ENCODE results near the gene KDM2A.
"Not testable (repeated sequence)": the region's sequence is repeated elsewhere in the genome, so short reads cannot be mapped to it uniquely, and the experiment has no call there.

The KDM2A gene

DNA sequence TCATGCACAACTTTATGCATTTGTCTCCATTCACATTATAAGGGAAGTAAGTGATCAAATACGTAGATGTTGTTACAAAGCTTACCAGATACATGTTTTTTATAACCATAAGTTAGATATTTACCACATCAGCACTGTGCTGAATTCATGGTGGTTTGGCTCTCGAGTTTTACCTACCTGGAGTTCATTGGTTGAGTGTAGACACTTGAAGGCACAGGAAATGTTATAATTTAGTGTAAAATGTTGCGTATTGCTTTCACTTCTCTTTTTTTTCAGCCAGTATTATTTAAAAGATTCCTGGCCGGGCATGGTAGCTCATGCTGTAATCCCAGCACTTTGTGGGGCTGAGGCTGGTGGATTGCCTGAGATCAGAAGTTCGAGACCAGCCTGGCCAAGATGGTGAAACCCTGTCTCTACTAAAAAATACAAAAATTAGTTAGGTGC is 94.1 kb downstream of the KDM2A start:
- TF ChIP-seq, protein P1, sequence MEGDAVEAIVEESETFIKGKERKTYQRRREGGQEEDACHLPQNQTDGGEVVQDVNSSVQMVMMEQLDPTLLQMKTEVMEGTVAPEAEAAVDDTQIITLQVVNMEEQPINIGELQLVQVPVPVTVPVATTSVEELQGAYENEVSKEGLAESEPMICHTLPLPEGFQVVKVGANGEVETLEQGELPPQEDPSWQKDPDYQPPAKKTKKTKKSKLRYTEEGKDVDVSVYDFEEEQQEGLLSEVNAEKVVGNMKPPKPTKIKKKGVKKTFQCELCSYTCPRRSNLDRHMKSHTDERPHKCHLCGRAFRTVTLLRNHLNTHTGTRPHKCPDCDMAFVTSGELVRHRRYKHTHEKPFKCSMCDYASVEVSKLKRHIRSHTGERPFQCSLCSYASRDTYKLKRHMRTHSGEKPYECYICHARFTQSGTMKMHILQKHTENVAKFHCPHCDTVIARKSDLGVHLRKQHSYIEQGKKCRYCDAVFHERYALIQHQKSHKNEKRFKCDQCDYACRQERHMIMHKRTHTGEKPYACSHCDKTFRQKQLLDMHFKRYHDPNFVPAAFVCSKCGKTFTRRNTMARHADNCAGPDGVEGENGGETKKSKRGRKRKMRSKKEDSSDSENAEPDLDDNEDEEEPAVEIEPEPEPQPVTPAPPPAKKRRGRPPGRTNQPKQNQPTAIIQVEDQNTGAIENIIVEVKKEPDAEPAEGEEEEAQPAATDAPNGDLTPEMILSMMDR (IDR thresholded peaks at IDR 0.05; ENCODE audit: poor library complexity, severe bottlenecking), result no peak
- ATAC-seq (ENCODE audit: low read depth) (no peak), DNase-seq (ENCODE audit: low spot score) (no peak)
- Histone ChIP-seq H3K27ac (ENCODE audit: poor library complexity, severe bottlenecking) (no peak overlapping the region), H3K9me3 (ENCODE audit: severe bottlenecking) (no peaks in the 10 kb centered on the region), H3K4me3 (ENCODE audit: severe bottlenecking) (no peak overlapping the region), H3K36me3 (ENCODE audit: low read depth) (peaks cover 75% of the 10 kb centered on the region), H3K27me3 (ENCODE audit: insufficient read depth, poor library complexity, severe bottlenecking) (no peaks in the 10 kb centered on the region), H3K4me1 (ENCODE audit: insufficient read depth, poor library complexity, severe bottlenecking) (no peaks in the 10 kb centered on the region)

DNA sequence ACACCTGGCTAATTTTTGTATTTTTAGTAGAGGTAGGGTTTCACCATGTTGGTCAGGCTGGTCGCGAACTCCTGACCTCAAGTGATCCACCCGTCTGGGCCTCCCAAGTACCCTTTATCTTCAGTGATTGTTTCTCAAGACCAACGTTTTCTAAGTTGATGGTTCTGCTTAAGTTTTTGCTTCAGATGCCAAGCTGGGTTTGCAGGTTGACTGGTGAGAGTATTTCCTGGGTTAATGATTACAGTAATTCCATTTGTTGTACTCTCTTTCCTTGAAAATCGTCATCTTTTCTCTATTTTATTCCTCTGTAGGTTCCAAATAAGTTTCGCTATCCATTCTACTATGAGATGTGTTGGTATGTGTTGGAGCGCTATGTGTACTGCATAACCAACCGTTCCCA is 108.7 kb downstream of the KDM2A start:
- no peak overlapping the region for H3K4me3 ChIP-seq (ENCODE audit: severe bottlenecking)
- no peak for DNase-seq (ENCODE audit: low spot score)

DNA sequence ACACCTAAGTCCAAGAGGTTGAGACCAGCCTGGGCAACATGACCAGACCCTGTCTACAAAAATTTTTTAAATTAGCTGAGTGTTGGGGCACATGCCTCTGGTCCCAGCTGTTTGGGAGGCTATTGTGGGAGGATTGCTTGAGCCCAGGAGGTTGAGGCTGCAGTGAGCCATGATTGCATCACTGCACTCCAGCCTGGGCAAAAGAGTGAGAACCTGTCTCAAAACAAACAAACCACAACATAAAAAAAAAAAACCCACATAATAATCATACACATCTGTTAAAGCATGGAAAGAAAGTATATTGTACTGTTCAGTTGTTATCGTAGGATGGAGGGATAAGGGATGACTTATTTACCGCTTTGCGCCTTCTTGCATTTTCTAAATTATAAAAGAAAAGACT is 111.3 kb downstream of the KDM2A start:
- ATAC-seq (ENCODE audit: low read depth) (no peak), DNase-seq (ENCODE audit: low spot score) (no peak)
- Histone ChIP-seq H3K4me1 (ENCODE audit: insufficient read depth, poor library complexity, severe bottlenecking) (no peaks in the 10 kb centered on the region), H3K9me3 (ENCODE audit: severe bottlenecking) (no peaks in the 10 kb centered on the region), H3K27me3 (ENCODE audit: insufficient read depth, poor library complexity, severe bottlenecking) (no peaks in the 10 kb centered on the region), H3K36me3 (ENCODE audit: low read depth) (peaks cover 68% of the 10 kb centered on the region), H3K27ac (ENCODE audit: poor library complexity, severe bottlenecking) (no peak overlapping the region), H3K4me3 (ENCODE audit: severe bottlenecking) (no peak overlapping the region)
- TF ChIP-seq, protein P1 (IDR thresholded peaks at IDR 0.05; ENCODE audit: poor library complexity, severe bottlenecking), result no peak

More for the DNA sequence above, 108.7 kb downstream of the KDM2A start:
- no peaks in the 10 kb centered on the region for H3K4me1 ChIP-seq (ENCODE audit: insufficient read depth, poor library complexity, severe bottlenecking)
- peaks cover 69% of the 10 kb centered on the region for H3K36me3 ChIP-seq (ENCODE audit: low read depth)
- ATAC-seq (ENCODE audit: low read depth), result no peak
- no peak overlapping the region for H3K27ac ChIP-seq (ENCODE audit: poor library complexity, severe bottlenecking)
- H3K9me3 ChIP-seq (ENCODE audit: severe bottlenecking), result no peaks in the 10 kb centered on the region
- TF ChIP-seq, protein P1 (IDR thresholded peaks at IDR 0.05; ENCODE audit: poor library complexity, severe bottlenecking), result no peak
- H3K27me3 ChIP-seq (ENCODE audit: insufficient read depth, poor library complexity, severe bottlenecking), result no peaks in the 10 kb centered on the region

DNA sequence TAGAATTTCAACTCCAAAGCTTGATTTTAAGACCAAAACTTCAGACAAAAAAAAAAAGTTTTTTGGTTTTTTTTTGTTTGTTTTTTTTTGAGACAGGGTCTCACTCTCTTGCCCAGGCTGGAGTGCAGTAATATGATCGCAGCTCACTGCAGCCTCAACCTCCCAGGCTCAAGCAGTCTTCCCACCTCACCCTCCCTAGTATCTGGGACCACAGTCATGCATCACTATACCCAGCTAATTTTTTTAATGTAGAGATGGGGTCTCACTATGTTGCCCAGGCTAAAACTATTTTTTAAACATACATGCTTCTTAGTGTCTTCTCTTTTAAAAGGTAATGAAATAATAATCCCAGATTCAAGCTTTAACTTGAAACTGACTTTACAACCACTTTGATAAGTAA is 111.8 kb downstream of the KDM2A start:
- peaks cover 64% of the 10 kb centered on the region for H3K36me3 ChIP-seq (ENCODE audit: low read depth)
- no peaks in the 10 kb centered on the region for H3K9me3 ChIP-seq (ENCODE audit: severe bottlenecking)
- no peak overlapping the region for H3K4me3 ChIP-seq (ENCODE audit: severe bottlenecking)
- H3K27me3 ChIP-seq (ENCODE audit: insufficient read depth, poor library complexity, severe bottlenecking), result no peaks in the 10 kb centered on the region
- no peak overlapping the region for H3K27ac ChIP-seq (ENCODE audit: poor library complexity, severe bottlenecking)
- ATAC-seq (ENCODE audit: low read depth) (no peak), DNase-seq (ENCODE audit: low spot score) (no peak)
- TF ChIP-seq, protein P1 (IDR thresholded peaks at IDR 0.05; ENCODE audit: poor library complexity, severe bottlenecking), result no peak
- no peaks in the 10 kb centered on the region for H3K4me1 ChIP-seq (ENCODE audit: insufficient read depth, poor library complexity, severe bottlenecking)

DNA sequence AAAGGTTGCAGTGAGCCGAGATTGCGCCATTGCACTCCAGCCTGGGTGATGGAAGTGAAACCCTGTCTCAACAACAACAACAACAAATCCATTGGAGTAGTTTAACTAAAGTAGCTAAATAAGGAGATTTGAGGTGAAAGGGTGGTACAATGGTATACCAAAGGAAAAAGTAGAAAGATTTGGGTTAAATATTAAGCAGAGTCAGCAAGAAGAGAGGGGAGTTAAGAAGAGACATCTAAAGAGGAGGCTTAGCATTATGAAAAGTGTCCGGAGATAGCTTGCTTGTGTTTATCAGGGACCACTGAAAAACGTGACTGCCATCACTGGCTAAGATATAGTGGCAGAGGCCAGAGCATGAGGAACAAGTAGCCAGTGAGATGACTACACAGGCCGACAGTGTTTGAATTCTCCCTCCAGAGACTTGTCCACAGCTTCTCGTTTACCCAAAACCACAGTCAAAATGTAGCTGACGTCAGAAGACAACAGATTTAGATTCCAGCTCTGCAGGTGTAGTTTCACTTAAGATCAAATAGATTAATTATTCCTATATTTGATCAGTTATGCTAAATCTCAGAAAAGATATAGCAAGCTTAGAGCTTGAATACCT is 114.6 kb downstream of the KDM2A start:
- Histone ChIP-seq H3K27me3 (ENCODE audit: insufficient read depth, poor library complexity, severe bottlenecking) (no peaks in the 10 kb centered on the region), H3K4me1 (ENCODE audit: insufficient read depth, poor library complexity, severe bottlenecking) (peaks cover 5% of the 10 kb centered on the region), H3K27ac (ENCODE audit: poor library complexity, severe bottlenecking) (no peak overlapping the region), H3K36me3 (ENCODE audit: low read depth) (peaks cover 46% of the 10 kb centered on the region), H3K9me3 (ENCODE audit: severe bottlenecking) (no peaks in the 10 kb centered on the region), H3K4me3 (ENCODE audit: severe bottlenecking) (no peak overlapping the region)
- TF ChIP-seq, protein P1 (IDR thresholded peaks at IDR 0.05; ENCODE audit: poor library complexity, severe bottlenecking), result no peak
- DNase-seq (ENCODE audit: low spot score) (no peak), ATAC-seq (ENCODE audit: low read depth) (no peak)

DNA sequence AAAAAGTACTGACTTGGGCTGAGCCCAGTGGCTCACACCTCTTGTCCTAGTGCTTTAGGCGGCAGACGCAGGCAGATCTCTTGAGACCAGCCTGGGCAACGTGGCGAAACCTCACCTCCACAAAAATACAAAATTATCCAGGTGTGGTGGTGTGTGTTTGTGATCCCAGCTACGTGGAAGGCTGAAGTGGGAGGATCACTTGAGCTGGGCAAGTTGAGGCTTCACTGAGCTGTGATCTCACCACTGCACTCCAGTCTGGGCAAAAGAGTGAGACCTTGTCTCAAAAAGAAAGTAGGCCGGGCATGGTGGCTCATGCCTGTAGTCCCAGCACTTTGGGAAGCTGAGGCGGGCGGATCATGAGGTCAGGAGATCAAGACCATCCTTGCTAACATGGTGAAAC is 115.5 kb downstream of the KDM2A start:
- not testable (repeated sequence) for H3K27ac ChIP-seq (ENCODE audit: poor library complexity, severe bottlenecking); H3K4me3 ChIP-seq (ENCODE audit: severe bottlenecking); H3K27me3 ChIP-seq (ENCODE audit: insufficient read depth, poor library complexity, severe bottlenecking); ATAC-seq (ENCODE audit: low read depth); H3K9me3 ChIP-seq (ENCODE audit: severe bottlenecking); DNase-seq (ENCODE audit: low spot score)
- peaks cover 37% of the 10 kb centered on the region for H3K36me3 ChIP-seq (ENCODE audit: low read depth)
- peaks cover 13% of the 10 kb centered on the region for H3K4me1 ChIP-seq (ENCODE audit: insufficient read depth, poor library complexity, severe bottlenecking)

Measured in RWPE2 (cell line).